Keratinocyte (primary cell): ENCODE results near the gene FAM3B.

Source experiments
- CTCF ChIP-seq, 3 experiments: IDR thresholded peaks in 1 of 3; conservative IDR thresholded peaks in 1 of 3; optimal IDR thresholded peaks in 1 of 3; 2 replicates in 2 of 3; 3 replicates in 1 of 3; pipeline versions ENCODE3 to v1.5.1; 2011; ENCODE audit warnings: low read length in 3 of 3, mild to moderate bottlenecking in 3 of 3, moderate library complexity in 2 of 3, control low read depth in 1 of 3, inconsistent platforms in 1 of 3; ENCODE audit not compliant: insufficient read depth in 2 of 3; ENCODE audit errors: extremely low read depth in 1 of 3
- EZH2 ChIP-seq: IDR thresholded peaks from one replicate; pipeline ENCODE4 v1.6.1; 2012; ENCODE audit warnings: inconsistent platforms, mild to moderate bottlenecking, low read length, moderate library complexity

- TF ChIP-seq CTCF (optimal IDR thresholded peaks at IDR 0.05 in 1 of 3, IDR thresholded peaks at IDR 0.05 in 1 of 3, conservative IDR thresholded peaks at IDR 0.05 in 1 of 3; ENCODE audit: extremely low read depth in 1 of 3, insufficient read depth in 2 of 3, low read length in 3 of 3), result no peak
- no peak for TF ChIP-seq EZH2
Measured at GRCh38 chr21:41361053-41361785, 44.6 kb downstream of the FAM3B start.
